H9 (cell line): ENCODE data around the gene MAT2A. TPM values are rescaled to one million over a fixed set of nuclear protein-coding genes. Genes with fewer than 3 reads are reported as not detected.

ENCODE experiments used
- DNase-seq: peaks from one replicate; pipeline ENCODE4 v3.0.0-alpha.2; 2017
- H2AFZ ChIP-seq: one replicate; pipeline ENCODE4 v1.6.1; 2013; ENCODE audit warnings: mild to moderate bottlenecking, low read length, control low read depth, moderate library complexity
- H2AK5ac ChIP-seq: 2 replicates; pipeline ENCODE4 v1.6.1; 2013; ENCODE audit warnings: low read length, control low read depth, mixed read lengths; ENCODE audit not compliant: insufficient read length
- H2BK120ac ChIP-seq: one replicate; pipeline ENCODE4 v1.6.1; 2013; ENCODE audit warnings: low read depth, mild to moderate bottlenecking, low read length, control low read depth, inconsistent platforms; ENCODE audit not compliant: poor library complexity, severe bottlenecking
- H2BK12ac ChIP-seq: 2 replicates; pipeline ENCODE4 v1.6.1; 2013; ENCODE audit warnings: low read length, control low read depth, mixed read lengths, low read depth; ENCODE audit not compliant: insufficient read length
- H2BK15ac ChIP-seq: 2 replicates; pipeline ENCODE4 v1.6.1; 2013; ENCODE audit warnings: low read depth, low read length, control low read depth
- H2BK20ac ChIP-seq: one replicate; pipeline ENCODE4 v1.6.1; 2013; ENCODE audit warnings: low read depth, mild to moderate bottlenecking, low read length, control low read depth, inconsistent platforms; ENCODE audit not compliant: poor library complexity, severe bottlenecking
- H2BK5ac ChIP-seq: 2 replicates; pipeline ENCODE4 v1.6.1; 2013; ENCODE audit warnings: low read length, control low read depth, mixed read lengths; ENCODE audit not compliant: insufficient read length
- H3K14ac ChIP-seq: 2 replicates; pipeline ENCODE4 v1.6.1; 2013; ENCODE audit warnings: low read length, control low read depth; ENCODE audit not compliant: insufficient read depth
- H3K18ac ChIP-seq: 2 replicates; pipeline ENCODE4 v1.6.1; 2013; ENCODE audit warnings: low read depth, mild to moderate bottlenecking, mixed read lengths, low read length, control low read depth; ENCODE audit not compliant: insufficient read length
- H3K23ac ChIP-seq: 2 replicates; pipeline ENCODE4 v1.6.1; 2013; ENCODE audit warnings: low read length, control low read depth, mixed read lengths, low read depth; ENCODE audit not compliant: insufficient read length
- H3K23me2 ChIP-seq: 2 replicates; pipeline ENCODE4 v1.6.1; 2013; ENCODE audit warnings: low read depth, mild to moderate bottlenecking, mixed read lengths, low read length, control low read depth; ENCODE audit not compliant: insufficient read length, poor library complexity, severe bottlenecking
- H3K27ac ChIP-seq: 2 replicates; pipeline ENCODE4 v1.5.1; 2013; ENCODE audit warnings: low read length, control low read depth, mixed read lengths, low read depth; ENCODE audit not compliant: insufficient read length
- H3K27me3 ChIP-seq: 2 replicates; pipeline ENCODE4 v1.6.1; 2013; ENCODE audit warnings: low read length, control low read depth, inconsistent platforms; ENCODE audit not compliant: insufficient read depth
- H3K4ac ChIP-seq: 2 replicates; pipeline ENCODE4 v1.6.1; 2013; ENCODE audit warnings: low read depth, mild to moderate bottlenecking, control low read depth, inconsistent platforms, low read length, moderate library complexity
- H3K4me1 ChIP-seq: 2 replicates; pipeline ENCODE4 v1.6.1; 2013; ENCODE audit warnings: low read length, control low read depth, inconsistent platforms; ENCODE audit not compliant: insufficient read depth
- H3K4me2 ChIP-seq: 2 replicates; pipeline ENCODE4 v1.6.1; 2013; ENCODE audit warnings: low read length, control low read depth, mixed read lengths; ENCODE audit not compliant: insufficient read length, insufficient read depth
- H3K56ac ChIP-seq: 2 replicates; pipeline ENCODE4 v1.6.1; 2013; ENCODE audit warnings: low read depth, mild to moderate bottlenecking, mixed read lengths, low read length, control low read depth; ENCODE audit not compliant: insufficient read length
- H3K79me1 ChIP-seq: 2 replicates; pipeline ENCODE4 v1.6.1; 2013; ENCODE audit warnings: low read depth, mild to moderate bottlenecking, moderate library complexity, low read length, control low read depth, inconsistent platforms; ENCODE audit not compliant: insufficient read depth, poor library complexity, severe bottlenecking
- H3K79me2 ChIP-seq: 2 replicates; pipeline ENCODE4 v1.6.1; 2013; ENCODE audit warnings: low read length, control low read depth, inconsistent platforms; ENCODE audit not compliant: insufficient read depth
- H3K9ac ChIP-seq: 2 replicates; pipeline ENCODE4 v1.6.1; 2013; ENCODE audit warnings: low read length, control low read depth, mixed read lengths; ENCODE audit not compliant: insufficient read length; ENCODE audit errors: extremely low read depth
- H3K9me3 ChIP-seq: one replicate; pipeline ENCODE4 v1.6.1; 2013; ENCODE audit warnings: low read depth, low read length, inconsistent platforms; ENCODE audit not compliant: control insufficient read depth
- H3T11ph ChIP-seq: one replicate; pipeline ENCODE4 v1.6.1; 2013; ENCODE audit warnings: mild to moderate bottlenecking, low read length, control low read depth, inconsistent platforms
- H4K20me1 ChIP-seq: one replicate; pipeline ENCODE4 v1.6.1; 2013; ENCODE audit not compliant: control insufficient read depth, insufficient read length, insufficient read depth
- H4K5ac ChIP-seq: 2 replicates; pipeline ENCODE4 v1.6.1; 2013; ENCODE audit warnings: low read depth, mild to moderate bottlenecking, mixed read lengths, low read length, control low read depth; ENCODE audit not compliant: insufficient read length
- H4K8ac ChIP-seq: replicated peaks from 2 replicates; pipeline ENCODE4 v1.6.1; 2013; ENCODE audit warnings: low read length, control low read depth, mixed read lengths, low read depth; ENCODE audit not compliant: insufficient read length
- H4K91ac ChIP-seq: 2 replicates; pipeline ENCODE4 v1.6.1; 2013; ENCODE audit warnings: low read depth, mild to moderate bottlenecking, moderate library complexity, mixed read lengths, low read length, control low read depth; ENCODE audit not compliant: insufficient read length
- H3K27ac Mint-ChIP-seq, 3 experiments: 2 replicates in 2 of 3; 3 replicates in 1 of 3; pipeline ENCODE4 v1.8.0; 2020 to 2021; ENCODE audit warnings: mixed read lengths in 3 of 3, mild to moderate bottlenecking in 1 of 3, moderate library complexity in 1 of 3
- H3K27me3 Mint-ChIP-seq: 2 replicates; pipeline ENCODE4 v1.8.0; 2021; ENCODE audit warnings: low read depth, mild to moderate bottlenecking, moderate library complexity, mixed read lengths
- H3K36me3 Mint-ChIP-seq, 3 experiments: 2 replicates in 2 of 3; 3 replicates in 1 of 3; pipeline ENCODE4 v1.8.0; 2020 to 2021; ENCODE audit warnings: low read depth in 3 of 3, mixed read lengths in 3 of 3; ENCODE audit not compliant: insufficient read depth in 1 of 3
- H3K4me1 Mint-ChIP-seq, 2 experiments: 2 replicates each; pipeline ENCODE4 v1.8.0; 2020; ENCODE audit warnings: mixed read lengths in 2 of 2
- H3K4me3 Mint-ChIP-seq, 2 experiments: 2 replicates in 1 of 2; 3 replicates in 1 of 2; pipeline ENCODE4 v1.8.0; 2020 to 2021; ENCODE audit warnings: mild to moderate bottlenecking in 2 of 2, mixed read lengths in 2 of 2, moderate library complexity in 1 of 2
- H3K9me3 Mint-ChIP-seq, 2 experiments: 2 replicates in 1 of 2; 3 replicates in 1 of 2; pipeline ENCODE4 v1.8.0; 2020; ENCODE audit warnings: mild to moderate bottlenecking in 2 of 2, mixed read lengths in 2 of 2, moderate library complexity in 1 of 2
- CTCF ChIP-seq: fragments of 200-600 bp; sonication (generic); conservative IDR thresholded peaks from 3 replicates; pipeline ENCODE4 v1.8.0; 2021; ENCODE audit warnings: antibody characterized with exemption, mild to moderate bottlenecking
- total RNA-seq: library from RNA; stranded (reverse); gene quantifications from 2 replicates; pipeline ENCODE4 v1.2.1, GENCODE V29; 2021

MAT2A gene
- total RNA-seq, 1 experiment from 2014 or later, result 459 TPM

- Histone ChIP-seq H3K4me2 (no peak overlapping the region), H2AFZ (no peak overlapping the region), H4K5ac (no peak overlapping the region), H3K56ac (no peak overlapping the region), H2BK120ac (no peak overlapping the region), H3K18ac (no peak overlapping the region), H2BK5ac (no peak overlapping the region), H2BK20ac (no peak overlapping the region), H3K27me3 (no peaks in the 10 kb centered on the region), H3K14ac (no peak overlapping the region), H2AK5ac (no peak overlapping the region), H3K4ac (no peak overlapping the region), H3K23me2 (no peaks in the 10 kb centered on the region), H4K8ac (no peak overlapping the region), H2BK15ac (no peak overlapping the region), H3K4me1 (0 out of 2 replicates have a peak, but pooled peaks cover 5% of the 10 kb centered on the region), H4K91ac (no peak overlapping the region), H3K23ac (no peak overlapping the region), H2BK12ac (no peak overlapping the region), H3K9ac (no peak overlapping the region), H3K9me3 (no peaks in the 10 kb centered on the region), H4K20me1 (no peaks in the 10 kb centered on the region), H3K79me2 (no peaks in the 10 kb centered on the region), H3K27ac (no peak overlapping the region), H3T11ph (no peak overlapping the region), H3K79me1 (no peaks in the 10 kb centered on the region)
- Mint-ChIP-seq H3K27me3 (peaks cover 5% of the 10 kb centered on the region), H3K9me3 (no peaks in the 10 kb centered on the region), H3K27ac (no peak overlapping the region), H3K4me1 (peaks cover 17 to 22% of the 10 kb centered on the region in 2 experiments), H3K4me3 (no peak overlapping the region), H3K36me3 (no peaks in the 10 kb centered on the region)
- no peak for TF ChIP-seq CTCF
- DNase-seq, result no peak
Observed at GRCh38 chr2:85527787-85528186, 11.2 kb upstream of the MAT2A start.
